Central memory CD8-positive, alpha-beta T cell (primary cell): ENCODE results near the gene MAN2B2.
"Not testable (repeated sequence)": the region's sequence is repeated elsewhere in the genome, so short reads cannot be mapped to it uniquely, and the experiment has no call there.

Experiments used
- ATAC-seq: fragments of 150-1000 bp; cut with Tn5 transposase; replicated peaks from 2 replicates; pipeline ENCODE4 v1.10.0; 2022; ENCODE audit warnings: mild to moderate bottlenecking, moderate FRiP score, moderate number of reproducible peaks; ENCODE audit not compliant: poor library complexity, severe bottlenecking; ENCODE audit errors: extremely low read depth
- DNase-seq, 2 donors: peaks; one replicate each; pipeline ENCODE4 v3.0.0; 2021; ENCODE audit warnings: low spot score in 2 of 2
- H3K27ac Mint-ChIP-seq: one replicate; pipeline ENCODE4 v1.8.0; 2022; ENCODE audit warnings: low read depth, mild to moderate bottlenecking, moderate library complexity, mixed read lengths
- H3K27me3 Mint-ChIP-seq: one replicate; pipeline ENCODE4 v1.8.0; 2022; ENCODE audit warnings: mixed read lengths
- H3K36me3 Mint-ChIP-seq: one replicate; pipeline ENCODE4 v1.8.0; 2022; ENCODE audit warnings: mild to moderate bottlenecking, moderate library complexity, mixed read lengths; ENCODE audit not compliant: insufficient read depth
- H3K4me1 Mint-ChIP-seq: one replicate; pipeline ENCODE4 v1.8.0; 2022; ENCODE audit warnings: mixed read lengths
- H3K4me3 Mint-ChIP-seq: one replicate; pipeline ENCODE4 v1.8.0; 2022; ENCODE audit warnings: mild to moderate bottlenecking, moderate library complexity, mixed read lengths
- H3K9me3 Mint-ChIP-seq: one replicate; pipeline ENCODE4 v1.8.0; 2022; ENCODE audit warnings: mixed read lengths

The MAN2B2 gene

GRCh38 chr4:6618386-6619115 lies 43.6 kb downstream of the MAN2B2 start:
- Mint-ChIP-seq H3K4me3 (no peak overlapping the region), H3K27ac (no peak overlapping the region), H3K36me3 (peaks cover 32% of the 10 kb centered on the region), H3K9me3 (no peaks in the 10 kb centered on the region), H3K27me3 (no peaks in the 10 kb centered on the region), H3K4me1 (no peaks in the 10 kb centered on the region)
- DNase-seq, result no peak
- ATAC-seq, result no peak

- H3K36me3 Mint-ChIP-seq, result peaks cover 29% of the 10 kb centered on the region
- no peaks in the 10 kb centered on the region for H3K4me1 Mint-ChIP-seq
- ATAC-seq (no peak), DNase-seq (no peak)
- no peaks in the 10 kb centered on the region for H3K27me3 Mint-ChIP-seq
- no peaks in the 10 kb centered on the region for H3K9me3 Mint-ChIP-seq
- H3K27ac Mint-ChIP-seq, result no peak overlapping the region
- H3K4me3 Mint-ChIP-seq, result no peak overlapping the region
Observed at GRCh38 chr4:6619116-6619465, 44.1 kb downstream of the MAN2B2 start.

- no peak overlapping the region for H3K27ac Mint-ChIP-seq
- peaks cover 29% of the 10 kb centered on the region for H3K36me3 Mint-ChIP-seq
- no peak overlapping the region for H3K4me3 Mint-ChIP-seq
- ATAC-seq, result no peak
- H3K4me1 Mint-ChIP-seq, result no peaks in the 10 kb centered on the region
- no peak for DNase-seq
- H3K9me3 Mint-ChIP-seq, result no peaks in the 10 kb centered on the region
- H3K27me3 Mint-ChIP-seq, result no peaks in the 10 kb centered on the region
Observed at GRCh38 chr4:6619466-6620255, 44.7 kb downstream of the MAN2B2 start.

GRCh38 chr4:6620296-6620695 lies 45.3 kb downstream of the MAN2B2 start:
- Mint-ChIP-seq H3K36me3 (peaks cover 25% of the 10 kb centered on the region), H3K4me3 (no peak overlapping the region), H3K27ac (no peak overlapping the region), H3K27me3 (no peaks in the 10 kb centered on the region), H3K9me3 (no peaks in the 10 kb centered on the region), H3K4me1 (no peaks in the 10 kb centered on the region)
- ATAC-seq, result no peak
- no peak for DNase-seq

GRCh38 chr4:6620891-6621555 lies 46.0 kb downstream of the MAN2B2 start:
- H3K4me3 Mint-ChIP-seq, result no peak overlapping the region
- H3K4me1 Mint-ChIP-seq, result no peaks in the 10 kb centered on the region
- H3K27me3 Mint-ChIP-seq, result no peaks in the 10 kb centered on the region
- no peaks in the 10 kb centered on the region for H3K9me3 Mint-ChIP-seq
- no peak overlapping the region for H3K27ac Mint-ChIP-seq
- no peak for ATAC-seq
- no peak for DNase-seq
- H3K36me3 Mint-ChIP-seq, result peaks cover 19% of the 10 kb centered on the region

- no peak for DNase-seq
- no peaks in the 10 kb centered on the region for H3K27me3 Mint-ChIP-seq
- no peak for ATAC-seq
- H3K27ac Mint-ChIP-seq, result no peak overlapping the region
- H3K4me3 Mint-ChIP-seq, result no peak overlapping the region
- no peaks in the 10 kb centered on the region for H3K9me3 Mint-ChIP-seq
- H3K4me1 Mint-ChIP-seq, result no peaks in the 10 kb centered on the region
- H3K36me3 Mint-ChIP-seq, result peaks cover 14% of the 10 kb centered on the region
Observed at GRCh38 chr4:6621556-6621927, 46.6 kb downstream of the MAN2B2 start.

- H3K27me3 Mint-ChIP-seq, result no peaks in the 10 kb centered on the region
- H3K4me1 Mint-ChIP-seq, result no peaks in the 10 kb centered on the region
- DNase-seq, result no peak
- peaks cover 13% of the 10 kb centered on the region for H3K36me3 Mint-ChIP-seq
- H3K9me3 Mint-ChIP-seq, result no peaks in the 10 kb centered on the region
- no peak for ATAC-seq
- H3K27ac Mint-ChIP-seq, result peak overlapping the region; percentile 29
- H3K4me3 Mint-ChIP-seq, result no peak overlapping the region
Observed at GRCh38 chr4:6622744-6623143, 47.8 kb downstream of the MAN2B2 start.

- Mint-ChIP-seq H3K27ac (no peak overlapping the region), H3K9me3 (no peaks in the 10 kb centered on the region), H3K4me1 (no peaks in the 10 kb centered on the region), H3K27me3 (no peaks in the 10 kb centered on the region), H3K4me3 (no peak overlapping the region), H3K36me3 (peaks cover 7% of the 10 kb centered on the region)
- ATAC-seq, result no peak
- DNase-seq, result no peak
Observed at GRCh38 chr4:6625256-6625655, 50.3 kb downstream of the MAN2B2 start.

- no peaks in the 10 kb centered on the region for H3K9me3 Mint-ChIP-seq
- H3K27ac Mint-ChIP-seq, result no peak overlapping the region
- DNase-seq (no peak), ATAC-seq (no peak)
- no peak overlapping the region for H3K4me3 Mint-ChIP-seq
- H3K27me3 Mint-ChIP-seq, result no peaks in the 10 kb centered on the region
- H3K4me1 Mint-ChIP-seq, result no peaks in the 10 kb centered on the region
- peaks cover 4% of the 10 kb centered on the region for H3K36me3 Mint-ChIP-seq
Observed at GRCh38 chr4:6626066-6626465, 51.1 kb downstream of the MAN2B2 start.

- Mint-ChIP-seq H3K27me3 (no peaks in the 10 kb centered on the region), H3K4me3 (no peak overlapping the region), H3K27ac (no peak overlapping the region), H3K4me1 (no peaks in the 10 kb centered on the region), H3K36me3 (peaks cover 2% of the 10 kb centered on the region), H3K9me3 (no peaks in the 10 kb centered on the region)
- DNase-seq (no peak), ATAC-seq (no peak)
Observed at GRCh38 chr4:6627832-6628231, 52.8 kb downstream of the MAN2B2 start.

GRCh38 chr4:6628484-6628883 lies 53.5 kb downstream of the MAN2B2 start:
- H3K4me3 Mint-ChIP-seq, H3K36me3 Mint-ChIP-seq, H3K9me3 Mint-ChIP-seq, H3K4me1 Mint-ChIP-seq, H3K27ac Mint-ChIP-seq, DNase-seq, H3K27me3 Mint-ChIP-seq, ATAC-seq: not testable (repeated sequence)

- ATAC-seq, result no peak
- no peak overlapping the region for H3K27ac Mint-ChIP-seq
- DNase-seq, result no peak
- no peaks in the 10 kb centered on the region for H3K27me3 Mint-ChIP-seq
- no peaks in the 10 kb centered on the region for H3K9me3 Mint-ChIP-seq
- no peaks in the 10 kb centered on the region for H3K4me1 Mint-ChIP-seq
- peaks cover 2% of the 10 kb centered on the region for H3K36me3 Mint-ChIP-seq
- H3K4me3 Mint-ChIP-seq, result no peak overlapping the region
Observed at GRCh38 chr4:6632125-6632524, 57.1 kb downstream of the MAN2B2 start.
